Astrocyte (in vitro differentiated cells and primary cell): ENCODE measurements around the gene CCDC92B. TPM values are rescaled to one million over a fixed set of nuclear protein-coding genes. Genes with fewer than 3 reads are reported as not detected.

Experiments
- DNase-seq: peaks from one replicate; pipeline ENCODE4 v3.0.0-alpha.2; 2010; ENCODE audit warnings: low read depth
- FAIRE-seq: peaks from 2 replicates; lab custom pipeline; 2011; peaks lifted over from hg19 to GRCh38; lab: Jason Lieb, UNC
- H2AFZ ChIP-seq: 2 replicates; pipeline ENCODE4 v1.6.0; 2012; ENCODE audit warnings: low read depth, low read length, inconsistent platforms
- H3K27ac ChIP-seq: 2 replicates; pipeline ENCODE4 v1.5.1; 2011; ENCODE audit warnings: low read depth, low read length, inconsistent platforms
- H3K27me3 ChIP-seq: 2 replicates; pipeline ENCODE4 v1.6.0; 2011; ENCODE audit warnings: low read length, inconsistent platforms; ENCODE audit not compliant: insufficient read depth
- H3K36me3 ChIP-seq: 2 replicates; pipeline ENCODE4 v1.5.1; 2011; ENCODE audit warnings: low read length, inconsistent platforms; ENCODE audit not compliant: insufficient read depth
- H3K4me1 ChIP-seq: 2 replicates; pipeline ENCODE4 v1.5.1; 2011; ENCODE audit warnings: low read length, inconsistent platforms; ENCODE audit not compliant: insufficient read depth
- H3K4me2 ChIP-seq: 2 replicates; pipeline ENCODE4 v1.6.0; 2012; ENCODE audit warnings: low read length, inconsistent platforms
- H3K4me3 ChIP-seq: 2 replicates; pipeline ENCODE4 v1.5.1; 2011; ENCODE audit warnings: low read depth, mild to moderate bottlenecking, low read length, inconsistent platforms; ENCODE audit not compliant: insufficient read depth
- H3K79me2 ChIP-seq: 2 replicates; pipeline ENCODE4 v1.6.0; 2012; ENCODE audit warnings: mild to moderate bottlenecking, low read length, inconsistent platforms; ENCODE audit not compliant: insufficient read depth
- H3K9ac ChIP-seq: 2 replicates; pipeline ENCODE4 v1.6.0; 2012; ENCODE audit warnings: mild to moderate bottlenecking, low read length, inconsistent platforms
- H3K9me3 ChIP-seq: 2 replicates; pipeline ENCODE4 v1.5.1; 2012; ENCODE audit warnings: low read depth, mild to moderate bottlenecking, low read length, inconsistent platforms; ENCODE audit not compliant: insufficient read depth
- H4K20me1 ChIP-seq: 2 replicates; pipeline ENCODE4 v1.6.0; 2012; ENCODE audit warnings: low read length, inconsistent platforms; ENCODE audit not compliant: insufficient read depth
- H3K27ac Mint-ChIP-seq: one replicate; pipeline ENCODE4 v1.8.0; 2021; ENCODE audit warnings: mild to moderate bottlenecking, mixed read lengths; ENCODE audit not compliant: unreplicated experiment
- H3K27me3 Mint-ChIP-seq: one replicate; pipeline ENCODE4 v1.8.0; 2021; ENCODE audit warnings: low read depth, mixed read lengths; ENCODE audit not compliant: unreplicated experiment
- H3K36me3 Mint-ChIP-seq: one replicate; pipeline ENCODE4 v1.8.0; 2021; ENCODE audit warnings: low read depth, mixed read lengths; ENCODE audit not compliant: unreplicated experiment
- H3K4me1 Mint-ChIP-seq: one replicate; pipeline ENCODE4 v1.8.0; 2021; ENCODE audit warnings: low read depth, mixed read lengths; ENCODE audit not compliant: unreplicated experiment
- H3K4me3 Mint-ChIP-seq: one replicate; pipeline ENCODE4 v1.8.0; 2021; ENCODE audit warnings: mild to moderate bottlenecking, moderate library complexity, mixed read lengths; ENCODE audit not compliant: unreplicated experiment
- H3K9me3 Mint-ChIP-seq: one replicate; pipeline ENCODE4 v1.8.0; 2021; ENCODE audit warnings: mild to moderate bottlenecking, mixed read lengths; ENCODE audit not compliant: unreplicated experiment
- CTCF ChIP-seq: IDR thresholded peaks from 2 replicates; pipeline ENCODE4 v1.5.1; 2011; ENCODE audit warnings: low read depth, mild to moderate bottlenecking, inconsistent platforms, low read length, moderate library complexity; ENCODE audit not compliant: insufficient read depth
- EZH2 ChIP-seq: IDR thresholded peaks from 2 replicates; pipeline ENCODE4 v1.6.1; 2012; ENCODE audit warnings: mild to moderate bottlenecking, low read length, inconsistent platforms; ENCODE audit not compliant: insufficient read depth
- total RNA-seq: library from RNA; stranded (reverse); gene quantifications from 2 replicates; pipeline ENCODE4 v1.2.1, GENCODE V29; 2021

The CCDC92B gene
- total RNA-seq, 1 donor from 2014 or later = 0.36 TPM

- no peak for FAIRE-seq
- no peak overlapping the region for H3K27ac Mint-ChIP-seq
Observed at GRCh38 chr17:2701996-2702741, 47.3 kb downstream of the CCDC92B start.

GRCh38 chr17:2701161-2701995 is 48.1 kb downstream of the CCDC92B start:
- no peak for DNase-seq
- H3K36me3 ChIP-seq = peaks cover 11% of the 10 kb centered on the region
- H3K36me3 Mint-ChIP-seq = peaks cover 8% of the 10 kb centered on the region

More at GRCh38 chr17:2701996-2702741, 47.3 kb downstream of the CCDC92B start:
- H3K27me3 ChIP-seq = no peaks in the 10 kb centered on the region
- peaks cover 12% of the 10 kb centered on the region for H3K4me1 ChIP-seq
- no peak overlapping the region for H3K9ac ChIP-seq
- Mint-ChIP-seq H3K36me3 (peaks cover 8% of the 10 kb centered on the region), H3K4me1 (peaks cover 13% of the 10 kb centered on the region), H3K9me3 (no peaks in the 10 kb centered on the region), H3K4me3 (no peak overlapping the region), H3K27me3 (no peaks in the 10 kb centered on the region)
- H3K4me2 ChIP-seq = no peak overlapping the region
- peaks cover 11% of the 10 kb centered on the region for H3K36me3 ChIP-seq
- TF ChIP-seq CTCF (no peak), EZH2 (no peak)
- H3K4me3 ChIP-seq = no peak overlapping the region
- H4K20me1 ChIP-seq = peaks cover 42% of the 10 kb centered on the region
- no peaks in the 10 kb centered on the region for H3K9me3 ChIP-seq
- peaks cover 36% of the 10 kb centered on the region for H3K79me2 ChIP-seq
- no peak overlapping the region for H3K27ac ChIP-seq
- H2AFZ ChIP-seq = no peak overlapping the region
- no peak for DNase-seq

More at GRCh38 chr17:2701161-2701995, 48.1 kb downstream of the CCDC92B start:
- Histone ChIP-seq H3K9me3 (no peaks in the 10 kb centered on the region), H3K79me2 (peaks cover 28% of the 10 kb centered on the region), H2AFZ (no peak overlapping the region), H4K20me1 (peaks cover 34% of the 10 kb centered on the region), H3K4me3 (no peak overlapping the region), H3K4me1 (peaks cover 12% of the 10 kb centered on the region), H3K4me2 (no peak overlapping the region), H3K27me3 (no peaks in the 10 kb centered on the region), H3K9ac (no peak overlapping the region), H3K27ac (no peak overlapping the region)
- Mint-ChIP-seq H3K27ac (no peak overlapping the region), H3K9me3 (no peaks in the 10 kb centered on the region), H3K4me3 (no peak overlapping the region), H3K27me3 (no peaks in the 10 kb centered on the region), H3K4me1 (peaks cover 9% of the 10 kb centered on the region)
- no peak for FAIRE-seq
- TF ChIP-seq CTCF (no peak), EZH2 (no peak)
